NCI-H2107 treated with DMSO at 0.1 percent for 48 hours (cell line): ENCODE measurements around the gene ZNF492.
"Not testable (repeated sequence)": the region's sequence is repeated elsewhere in the genome, so short reads cannot be mapped to it uniquely, and the experiment has no call there.

Experiments
- DNase-seq: peaks from one replicate; lab custom pipeline; 2025; ENCODE audit not compliant: unreplicated experiment; lab: John Stamatoyannopoulos, UW

Gene ZNF492

GRCh38 chr19:22633706-22634449, at the start of gene ZNF492:
ZNF492 (plus strand) TSS chr19:22634324; CDS start chr19:22653400, 19,076 bp downstream.
- not testable (repeated sequence) for DNase-seq

- DNase-seq: no peak
These were observed 38.7 kb upstream of the ZNF492 start for GRCh38 chr19:22595422-22595821.

GRCh38 chr19:22595918-22596341, 38.2 kb upstream of the ZNF492 start:
- DNase-seq: no peak

GRCh38 chr19:22600690-22601648, 33.2 kb upstream of the ZNF492 start:
- no peak for DNase-seq

- DNase-seq: no peak
These were observed 32.1 kb upstream of the ZNF492 start for GRCh38 chr19:22601906-22602630.

- DNase-seq: no peak
These were observed 31.4 kb upstream of the ZNF492 start for GRCh38 chr19:22602631-22603272.

GRCh38 chr19:22603518-22604440, 30.3 kb upstream of the ZNF492 start:
- DNase-seq: no peak

GRCh38 chr19:22604571-22605274, 29.4 kb upstream of the ZNF492 start:
- DNase-seq: no peak

GRCh38 chr19:22605275-22606211, 28.6 kb upstream of the ZNF492 start:
- DNase-seq: no peak

GRCh38 chr19:22606212-22606553, 27.9 kb upstream of the ZNF492 start:
- DNase-seq: no peak

GRCh38 chr19:22606954-22607652, 27.0 kb upstream of the ZNF492 start:
- DNase-seq: no peak

- no peak for DNase-seq
These were observed 26.3 kb upstream of the ZNF492 start for GRCh38 chr19:22607653-22608430.

GRCh38 chr19:22608441-22608840, 25.7 kb upstream of the ZNF492 start:
- no peak for DNase-seq

- no peak for DNase-seq
These were observed 24.5 kb upstream of the ZNF492 start for GRCh38 chr19:22609630-22610029.

GRCh38 chr19:22610121-22610520, 24.0 kb upstream of the ZNF492 start:
- DNase-seq: no peak

- no peak for DNase-seq
These were observed 21.8 kb upstream of the ZNF492 start for GRCh38 chr19:22612316-22612715.

- no peak for DNase-seq
These were observed 17.5 kb upstream of the ZNF492 start for GRCh38 chr19:22616659-22617058.
